ENCODE results near the gene HLA-C. TPM values are rescaled to one million over a fixed set of nuclear protein-coding genes. Genes with fewer than 3 reads are reported as not detected.
"Not testable (repeated sequence)": the region's sequence is repeated elsewhere in the genome, so short reads cannot be mapped to it uniquely, and the experiment has no call there.

HLA-C gene
- total and polyA plus RNA-seq, 8 donors, result 92.7 to 500 (median 215) TPM

GRCh38 chr6:31287619-31288018 lies 15.7 kb upstream of the HLA-C start:
- WGBS, 5 donors, result 67 to 81% (median 68%) methylated on average over 4 of the region's 4 CpGs
- no peaks in the 10 kb centered on the region for H3K9me3 ChIP-seq
- H3K27me3 ChIP-seq, result no peaks in the 10 kb centered on the region
- H3K4me3 ChIP-seq, result no peak overlapping the region
- no peak for TF ChIP-seq POLR2A (IDR thresholded peaks at IDR 0.05)
- TF ChIP-seq EP300 (IDR thresholded peaks at IDR 0.05), result no peak
- no peaks in the 10 kb centered on the region for H3K4me1 ChIP-seq
- no peaks in the 10 kb centered on the region for H3K36me3 ChIP-seq
- intact Hi-C loops (cut with DNase I; ENCODE audit: low total_unique reads), result no loop called here
- no peak for DNase-seq
- H3K27ac ChIP-seq, result no peak overlapping the region

- Histone ChIP-seq H3K27ac (no peak overlapping the region), H3K4me3 (no peak overlapping the region), H3K36me3 (no peaks in the 10 kb centered on the region), H3K27me3 (no peaks in the 10 kb centered on the region), H3K4me1 (no peaks in the 10 kb centered on the region), H3K9me3 (no peaks in the 10 kb centered on the region)
- intact Hi-C loops (cut with DNase I; ENCODE audit: low total_unique reads), result no loop called here
- no peak for TF ChIP-seq CTCF (IDR thresholded peaks at IDR 0.05)
- WGBS, 5 donors, result 32 to 43% (median 34%) methylated on average over 2 of the region's 2 CpGs
- no peak for DNase-seq
Observed at GRCh38 chr6:31285982-31286381, 14.1 kb upstream of the HLA-C start.

GRCh38 chr6:31285486-31285885 lies 13.6 kb upstream of the HLA-C start:
- no peak for DNase-seq
- no peaks in the 10 kb centered on the region for H3K4me1 ChIP-seq
- H3K27me3 ChIP-seq, result no peaks in the 10 kb centered on the region
- 86 to 89% (median 88%) methylated on average over 3 of the region's 3 CpGs for WGBS, 5 donors
- intact Hi-C loops (cut with DNase I; ENCODE audit: low total_unique reads), result no loop called here
- H3K9me3 ChIP-seq, result no peaks in the 10 kb centered on the region
- H3K27ac ChIP-seq, result no peak overlapping the region
- TF ChIP-seq POLR2A (IDR thresholded peaks at IDR 0.05) (no peak), POLR2AphosphoS5 (IDR thresholded peaks at IDR 0.05) (no peak), EP300 (IDR thresholded peaks at IDR 0.05) (no peak), CTCF (IDR thresholded peaks at IDR 0.05) (no peak)
- H3K36me3 ChIP-seq, result no peaks in the 10 kb centered on the region
- H3K4me3 ChIP-seq, result no peak overlapping the region

GRCh38 chr6:31279647-31280046 lies 7.8 kb upstream of the HLA-C start:
- H3K27me3 ChIP-seq; H3K4me3 ChIP-seq; H3K9me3 ChIP-seq; DNase-seq; H3K4me1 ChIP-seq; H3K27ac ChIP-seq; H3K36me3 ChIP-seq; intact Hi-C loops (cut with DNase I; ENCODE audit: low total_unique reads): not testable (repeated sequence)
- WGBS, 5 donors, result 66 to 83% (median 81%) methylated on average over 3 of the region's 3 CpGs

GRCh38 chr6:31272836-31273626 lies 1.1 kb upstream of the HLA-C start:
- WGBS, 5 donors, result 37 to 52% (median 50%) methylated on average over 10 of the region's 10 CpGs
- no peaks in the 10 kb centered on the region for H3K9me3 ChIP-seq
- peak overlapping the region; percentile 44 to 78 (median 66) for H3K4me3 ChIP-seq
- intact Hi-C loops (cut with DNase I; ENCODE audit: low total_unique reads), result no loop called here
- H3K27me3 ChIP-seq, result no peaks in the 10 kb centered on the region
- no peak for DNase-seq
- peak overlapping the region; percentile 86 to 99 (median 98) for H3K27ac ChIP-seq
- peaks cover 4 to 30% (median 10%) of the 10 kb centered on the region in 4 donors for H3K36me3 ChIP-seq
- TF ChIP-seq CTCF (IDR thresholded peaks at IDR 0.05) (no peak), EP300 (IDR thresholded peaks at IDR 0.05) (no peak), POLR2A (IDR thresholded peaks at IDR 0.05) (no peak), POLR2AphosphoS5 (IDR thresholded peaks at IDR 0.05) (no peak)
- peaks cover 0 to 19% (median 7%) of the 10 kb centered on the region in 4 donors for H3K4me1 ChIP-seq
